ENCODE results near the gene ARHGEF5.

ARHGEF5 gene

GRCh38 chr7:144410441-144410840, 55.2 kb downstream of the ARHGEF5 start:
- no peaks in the 10 kb centered on the region for H3K9me3 ChIP-seq (ENCODE audit: insufficient read depth, low read depth, low read length)
- no peaks in the 10 kb centered on the region for H3K4me1 ChIP-seq (ENCODE audit: insufficient read depth, low read length, poor library complexity, severe bottlenecking)
- H3K9ac ChIP-seq (ENCODE audit: low read depth, low read length, poor library complexity, severe bottlenecking): no peak overlapping the region
- H4K20me1 ChIP-seq (ENCODE audit: insufficient read depth, low read length, poor library complexity, severe bottlenecking): no peaks in the 10 kb centered on the region
- H3K27me3 ChIP-seq (ENCODE audit: insufficient read depth, low read length, poor library complexity, severe bottlenecking): no peaks in the 10 kb centered on the region
- no peaks in the 10 kb centered on the region for H3K79me2 ChIP-seq (ENCODE audit: insufficient read depth, low read length)
- no peaks in the 10 kb centered on the region for H3K9me2 ChIP-seq (replicated peaks; ENCODE audit: low read depth, low read length)
- TF ChIP-seq EZH2phosphoT487 (IDR thresholded peaks at IDR 0.05; ENCODE audit: borderline replicate concordance) (no peak), CTCF (conservative IDR thresholded peaks at IDR 0.05; ENCODE audit: low read length) (no peak)
- H3K4me2 ChIP-seq (ENCODE audit: low read depth, low read length, poor library complexity, severe bottlenecking): no peak overlapping the region
- H3F3A ChIP-seq (ENCODE audit: low read depth): no peaks in the 10 kb centered on the region
- no peak overlapping the region for H3K4me3 ChIP-seq (ENCODE audit: low read length, poor library complexity, severe bottlenecking)
- H2AFZ ChIP-seq (ENCODE audit: low read length): no peak overlapping the region
- no peaks in the 10 kb centered on the region for H3K36me3 ChIP-seq (ENCODE audit: insufficient read depth, low read length)

GRCh38 chr7:144414815-144415214, 59.6 kb downstream of the ARHGEF5 start:
- no peak for TF ChIP-seq EZH2phosphoT487 (IDR thresholded peaks at IDR 0.05; ENCODE audit: borderline replicate concordance)
- TF ChIP-seq CTCF (conservative IDR thresholded peaks at IDR 0.05; ENCODE audit: low read length): no peak
- H3K27me3 ChIP-seq (ENCODE audit: insufficient read depth, low read length, poor library complexity, severe bottlenecking): no peaks in the 10 kb centered on the region
- no peaks in the 10 kb centered on the region for H3K9me3 ChIP-seq (ENCODE audit: insufficient read depth, low read depth, low read length)
- H3K4me1 ChIP-seq (ENCODE audit: insufficient read depth, low read length, poor library complexity, severe bottlenecking): no peaks in the 10 kb centered on the region
- H3K79me2 ChIP-seq (ENCODE audit: insufficient read depth, low read length): no peaks in the 10 kb centered on the region
- H3K9ac ChIP-seq (ENCODE audit: low read depth, low read length, poor library complexity, severe bottlenecking): no peak overlapping the region
- no peaks in the 10 kb centered on the region for H3K36me3 ChIP-seq (ENCODE audit: insufficient read depth, low read length)
- no peaks in the 10 kb centered on the region for H3F3A ChIP-seq (ENCODE audit: low read depth)
- H2AFZ ChIP-seq (ENCODE audit: low read length): no peak overlapping the region
- H3K9me2 ChIP-seq (replicated peaks; ENCODE audit: low read depth, low read length): no peaks in the 10 kb centered on the region
- no peaks in the 10 kb centered on the region for H4K20me1 ChIP-seq (ENCODE audit: insufficient read depth, low read length, poor library complexity, severe bottlenecking)
- no peak overlapping the region for H3K4me2 ChIP-seq (ENCODE audit: low read depth, low read length, poor library complexity, severe bottlenecking)
- H3K4me3 ChIP-seq (ENCODE audit: low read length, poor library complexity, severe bottlenecking): no peak overlapping the region

GRCh38 chr7:144415858-144416257, 60.7 kb downstream of the ARHGEF5 start:
- H3K79me2 ChIP-seq (ENCODE audit: insufficient read depth, low read length): no peaks in the 10 kb centered on the region
- H2AFZ ChIP-seq (ENCODE audit: low read length): no peak overlapping the region
- TF ChIP-seq EZH2phosphoT487 (IDR thresholded peaks at IDR 0.05; ENCODE audit: borderline replicate concordance) (no peak), CTCF (conservative IDR thresholded peaks at IDR 0.05; ENCODE audit: low read length) (no peak)
- no peaks in the 10 kb centered on the region for H3K27me3 ChIP-seq (ENCODE audit: insufficient read depth, low read length, poor library complexity, severe bottlenecking)
- no peaks in the 10 kb centered on the region for H3F3A ChIP-seq (ENCODE audit: low read depth)
- H3K9me3 ChIP-seq (ENCODE audit: insufficient read depth, low read depth, low read length): no peaks in the 10 kb centered on the region
- H3K9ac ChIP-seq (ENCODE audit: low read depth, low read length, poor library complexity, severe bottlenecking): no peak overlapping the region
- H4K20me1 ChIP-seq (ENCODE audit: insufficient read depth, low read length, poor library complexity, severe bottlenecking): no peaks in the 10 kb centered on the region
- no peaks in the 10 kb centered on the region for H3K36me3 ChIP-seq (ENCODE audit: insufficient read depth, low read length)
- no peaks in the 10 kb centered on the region for H3K9me2 ChIP-seq (replicated peaks; ENCODE audit: low read depth, low read length)
- H3K4me3 ChIP-seq (ENCODE audit: low read length, poor library complexity, severe bottlenecking): no peak overlapping the region
- H3K4me2 ChIP-seq (ENCODE audit: low read depth, low read length, poor library complexity, severe bottlenecking): no peak overlapping the region
- no peaks in the 10 kb centered on the region for H3K4me1 ChIP-seq (ENCODE audit: insufficient read depth, low read length, poor library complexity, severe bottlenecking)
